Measurements from ENCODE around the gene USP13. TPM values are rescaled to one million over a fixed set of nuclear protein-coding genes. Genes with fewer than 3 reads are reported as not detected.
A peak's percentile ranks its signal among the peaks of the same experiment; 100 is the strongest.

Gene USP13
- total and polyA plus RNA-seq, 4 donors: 2.4 to 7.3 (median 4.2) TPM

DNA sequence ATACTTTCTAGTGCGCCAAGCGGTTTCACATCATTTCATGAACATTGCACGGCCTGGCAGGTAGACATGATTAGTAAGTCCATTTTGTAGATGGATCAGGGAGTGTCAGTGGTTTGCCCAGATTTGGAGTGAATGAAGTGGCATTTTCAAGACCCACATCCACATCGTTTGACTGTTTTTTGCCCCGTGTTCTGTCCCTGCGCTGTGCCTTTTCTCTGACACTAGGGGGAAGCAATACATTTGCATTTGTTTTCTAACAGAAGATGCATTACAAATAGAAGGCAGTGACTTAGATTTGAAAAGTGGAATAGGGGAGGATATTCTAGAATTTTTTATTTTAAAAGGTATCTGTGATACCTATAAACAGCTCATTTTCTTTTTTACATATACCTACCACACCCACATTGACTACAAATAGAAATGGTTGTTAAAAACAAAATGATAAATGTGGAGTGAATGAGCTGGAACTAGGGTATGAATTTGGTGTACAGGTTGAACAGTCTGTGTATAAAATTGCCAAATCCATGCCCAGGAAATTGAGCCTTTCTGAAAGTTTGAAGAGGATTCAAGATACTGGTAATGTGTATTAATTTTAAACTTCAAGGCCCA lies 98.0 kb downstream of the USP13 start:
- H3K4me1 ChIP-seq (ENCODE audit: control insufficient read depth in 4 of 4, insufficient read depth in 4 of 4, low read length in 3 of 4): no peaks in the 10 kb centered on the region
- H3K4me3 ChIP-seq (ENCODE audit: low read depth in 1 of 3, low read length in 3 of 3): no peak overlapping the region
- H3K27ac ChIP-seq (ENCODE audit: low read depth in 1 of 2, low read length in 2 of 2): no peak overlapping the region
- no peak for DNase-seq (ENCODE audit: low spot score)
- no peak for TF ChIP-seq REST (IDR thresholded peaks at IDR 0.05)
- no peak for TF ChIP-seq TAF1 (conservative IDR thresholded peaks at IDR 0.05)
- TF ChIP-seq RAD21 (IDR thresholded peaks at IDR 0.05): peak; percentile 59 to 73
- no peak for TF ChIP-seq NR2F2 (IDR thresholded peaks at IDR 0.05)
- TF ChIP-seq CTCF (IDR thresholded peaks at IDR 0.05; ENCODE audit: low read depth, low read length, missing input control): peak; percentile 33
- H3K9me3 ChIP-seq (ENCODE audit: control insufficient read depth in 4 of 4, low read length in 3 of 4): no peaks in the 10 kb centered on the region
- H3K27me3 ChIP-seq (ENCODE audit: control insufficient read depth in 4 of 4, insufficient read depth in 4 of 4, low read length in 3 of 4): no peaks in the 10 kb centered on the region
- no peak overlapping the region for H3K9ac ChIP-seq (ENCODE audit: low read depth in 1 of 2, low read length in 2 of 2)
- peaks cover 0 to 8% (median 6%) of the 10 kb centered on the region in 4 donors for H3K36me3 ChIP-seq (ENCODE audit: control insufficient read depth in 4 of 4, insufficient read depth in 3 of 4, low read depth in 1 of 4, low read length in 3 of 4)
- 61% methylated on average over 6 of the region's 6 CpGs for whole genome bisulfite sequencing

DNA sequence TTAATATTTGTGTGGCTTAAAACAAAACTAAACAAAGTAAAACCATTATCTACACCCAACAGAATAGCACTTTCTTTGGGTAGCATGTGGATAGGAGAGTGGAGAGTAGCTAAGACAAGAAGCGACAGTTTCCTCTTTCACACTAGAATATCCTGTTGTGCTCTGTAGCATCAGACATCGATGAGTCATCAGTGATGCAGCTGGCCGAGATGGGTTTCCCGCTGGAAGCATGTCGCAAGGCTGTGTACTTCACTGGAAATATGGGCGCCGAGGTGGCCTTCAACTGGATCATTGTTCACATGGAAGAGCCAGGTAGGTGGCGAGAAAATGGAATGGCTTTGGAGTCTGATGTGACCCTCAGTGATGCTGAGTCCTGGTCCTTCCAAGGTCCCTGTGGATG lies 108.1 kb downstream of the USP13 start:
- no peak for DNase-seq (ENCODE audit: low spot score)
- Histone ChIP-seq H3K36me3 (ENCODE audit: control insufficient read depth in 4 of 4, insufficient read depth in 3 of 4, low read depth in 1 of 4, low read length in 3 of 4) (peaks cover 0 to 21% (median 13%) of the 10 kb centered on the region in 4 donors), H3K4me1 (ENCODE audit: control insufficient read depth in 4 of 4, insufficient read depth in 4 of 4, low read length in 3 of 4) (no peaks in the 10 kb centered on the region), H3K4me3 (ENCODE audit: low read depth in 1 of 3, low read length in 3 of 3) (no peak overlapping the region), H3K9ac (ENCODE audit: low read depth in 1 of 2, low read length in 2 of 2) (no peak overlapping the region), H3K9me3 (ENCODE audit: control insufficient read depth in 4 of 4, low read length in 3 of 4) (no peaks in the 10 kb centered on the region), H3K27me3 (ENCODE audit: control insufficient read depth in 4 of 4, insufficient read depth in 4 of 4, low read length in 3 of 4) (no peaks in the 10 kb centered on the region), H3K27ac (ENCODE audit: low read depth in 1 of 2, low read length in 2 of 2) (no peak overlapping the region)
- WGBS: 88% methylated on average over 8 of the region's 8 CpGs
- no peak for TF ChIP-seq HNF4G (IDR thresholded peaks at IDR 0.05)
- peak in 1 of 2 donors; percentile 45 for TF ChIP-seq JUND (IDR thresholded peaks at IDR 0.05)

DNA sequence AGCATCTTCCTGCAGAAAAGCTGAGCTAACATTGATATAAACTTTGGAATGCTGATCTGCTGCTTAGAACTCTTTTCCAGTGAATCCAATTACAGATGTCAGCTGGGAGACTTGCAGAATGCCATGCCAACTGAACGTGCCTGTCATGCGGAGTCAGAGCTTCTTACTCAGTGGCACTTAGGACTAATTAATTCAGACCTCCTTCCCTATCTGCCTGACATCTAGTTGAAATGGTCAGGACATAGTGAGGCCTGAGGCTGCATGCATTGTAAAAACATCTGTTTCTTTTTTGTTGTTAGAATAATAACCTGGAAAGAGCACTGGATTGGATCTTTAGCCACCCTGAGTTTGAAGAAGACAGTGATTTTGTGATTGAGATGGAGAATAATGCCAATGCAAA lies 112.6 kb downstream of the USP13 start:
- H3K36me3 ChIP-seq (ENCODE audit: control insufficient read depth in 4 of 4, insufficient read depth in 3 of 4, low read depth in 1 of 4, low read length in 3 of 4): peaks cover 0 to 38% (median 23%) of the 10 kb centered on the region in 4 donors

More for the DNA sequence above, 112.6 kb downstream of the USP13 start:
- 90% methylated on average over 2 of the region's 2 CpGs for WGBS
- no peak overlapping the region for H3K9ac ChIP-seq (ENCODE audit: low read depth in 1 of 2, low read length in 2 of 2)
- H3K27ac ChIP-seq (ENCODE audit: low read depth in 1 of 2, low read length in 2 of 2): no peak overlapping the region
- H3K4me1 ChIP-seq (ENCODE audit: control insufficient read depth in 4 of 4, insufficient read depth in 4 of 4, low read length in 3 of 4): no peaks in the 10 kb centered on the region
- no peaks in the 10 kb centered on the region for H3K9me3 ChIP-seq (ENCODE audit: control insufficient read depth in 4 of 4, low read length in 3 of 4)
- DNase-seq (ENCODE audit: low spot score): no peak
- H3K27me3 ChIP-seq (ENCODE audit: control insufficient read depth in 4 of 4, insufficient read depth in 4 of 4, low read length in 3 of 4): no peaks in the 10 kb centered on the region
- no peak for TF ChIP-seq FOXA1 (IDR thresholded peaks at IDR 0.05)
- no peak for TF ChIP-seq MAX (IDR thresholded peaks at IDR 0.05)
- no peak for TF ChIP-seq EGR1 (IDR thresholded peaks at IDR 0.05; ENCODE audit: low read depth in 2 of 2)
- no peak for TF ChIP-seq RXRA (IDR thresholded peaks at IDR 0.05)
- no peak for TF ChIP-seq GABPA (IDR thresholded peaks at IDR 0.05 in 1 of 2, conservative IDR thresholded peaks at IDR 0.05 in 1 of 2)
- no peak for TF ChIP-seq TAF1 (conservative IDR thresholded peaks at IDR 0.05)
- no peak for TF ChIP-seq YY1 (IDR thresholded peaks at IDR 0.05)
- no peak for TF ChIP-seq ATF3 (IDR thresholded peaks at IDR 0.05)
- no peak for TF ChIP-seq HNF4G (IDR thresholded peaks at IDR 0.05)
- TF ChIP-seq FOXA2 (IDR thresholded peaks at IDR 0.05): no peak
- TF ChIP-seq JUND (IDR thresholded peaks at IDR 0.05): no peak
- no peak for TF ChIP-seq CTCF (IDR thresholded peaks at IDR 0.05; ENCODE audit: low read depth, low read length, missing input control)
- no peak for TF ChIP-seq RAD21 (IDR thresholded peaks at IDR 0.05)
- TF ChIP-seq NR2F2 (IDR thresholded peaks at IDR 0.05): no peak
- no peak overlapping the region for H3K4me3 ChIP-seq (ENCODE audit: low read depth in 1 of 3, low read length in 3 of 3)
